Measurements from ENCODE around the gene SLC6A2. TPM values are rescaled to one million over a fixed set of nuclear protein-coding genes. Genes with fewer than 3 reads are reported as not detected.

Gene SLC6A2
- total RNA-seq, 4 donors from 2014 or later, result 18.4 to 30.2 (median 23.0) TPM

DNA sequence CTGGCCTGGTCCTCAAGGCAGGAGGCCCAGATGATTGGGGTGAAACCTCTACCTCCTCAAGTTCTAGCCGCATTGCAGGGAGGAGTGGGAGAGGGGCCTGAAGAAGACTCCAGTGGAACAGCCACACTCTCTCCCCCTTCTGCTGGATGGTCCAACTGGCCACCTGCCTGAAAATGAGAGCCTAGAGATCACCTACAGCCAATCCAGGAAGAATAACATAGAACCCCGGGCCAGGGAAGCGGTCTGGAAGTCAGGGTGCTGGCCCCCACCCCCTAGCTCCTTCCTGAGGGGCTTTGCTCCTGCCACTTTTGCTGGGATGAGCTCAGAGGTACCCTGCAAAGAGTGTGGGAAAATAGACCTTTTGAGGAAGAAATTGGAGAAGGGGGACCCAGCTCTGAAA, 1.8 kb downstream of the SLC6A2 start:
- 79% methylated on average over 3 of the region's 3 CpGs for WGBS

DNA sequence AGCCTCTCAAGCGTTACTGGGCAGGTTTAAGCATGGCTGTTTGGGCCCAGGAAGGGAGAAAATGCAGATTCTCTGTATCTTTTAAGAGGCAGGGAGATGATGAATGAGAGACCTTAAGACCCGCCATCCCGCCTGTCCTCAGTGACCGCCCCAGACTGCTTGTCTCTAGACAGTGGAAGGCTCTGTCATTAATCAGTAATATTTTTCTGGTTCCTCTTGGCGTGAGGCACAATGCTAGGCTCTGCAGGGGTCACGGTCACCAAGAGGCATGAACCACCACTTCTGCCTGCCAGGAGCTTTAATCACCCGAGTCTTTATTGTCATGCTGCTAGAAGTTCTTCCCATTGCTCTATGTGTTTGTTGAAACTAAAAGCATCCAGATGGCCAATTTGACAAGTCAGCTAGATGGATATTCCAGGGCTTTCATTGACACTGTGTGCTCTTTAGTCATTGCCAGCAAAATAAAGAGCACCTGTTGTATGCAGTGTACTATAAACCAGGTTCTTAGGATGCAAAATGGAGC, 3.2 kb downstream of the SLC6A2 start:
- WGBS, result 60% methylated on average over 7 of the region's 7 CpGs
- H3K4me1 ChIP-seq, result peaks cover 54% of the 10 kb centered on the region

More for the DNA sequence above, 1.8 kb downstream of the SLC6A2 start:
- Histone ChIP-seq H3K27me3 (peaks cover 47% of the 10 kb centered on the region), H3K4me1 (peaks cover 44% of the 10 kb centered on the region), H3K4me3 (no peak overlapping the region), H3K9me3 (no peaks in the 10 kb centered on the region), H3K36me3 (no peaks in the 10 kb centered on the region), H3K27ac (no peak overlapping the region)
- no peak for DNase-seq (ENCODE audit: low spot score in 2 of 2)
- TF ChIP-seq POLR2AphosphoS5 (IDR thresholded peaks at IDR 0.05), result no peak
- TF ChIP-seq EP300 (IDR thresholded peaks at IDR 0.05), result no peak
- TF ChIP-seq, protein P1, sequence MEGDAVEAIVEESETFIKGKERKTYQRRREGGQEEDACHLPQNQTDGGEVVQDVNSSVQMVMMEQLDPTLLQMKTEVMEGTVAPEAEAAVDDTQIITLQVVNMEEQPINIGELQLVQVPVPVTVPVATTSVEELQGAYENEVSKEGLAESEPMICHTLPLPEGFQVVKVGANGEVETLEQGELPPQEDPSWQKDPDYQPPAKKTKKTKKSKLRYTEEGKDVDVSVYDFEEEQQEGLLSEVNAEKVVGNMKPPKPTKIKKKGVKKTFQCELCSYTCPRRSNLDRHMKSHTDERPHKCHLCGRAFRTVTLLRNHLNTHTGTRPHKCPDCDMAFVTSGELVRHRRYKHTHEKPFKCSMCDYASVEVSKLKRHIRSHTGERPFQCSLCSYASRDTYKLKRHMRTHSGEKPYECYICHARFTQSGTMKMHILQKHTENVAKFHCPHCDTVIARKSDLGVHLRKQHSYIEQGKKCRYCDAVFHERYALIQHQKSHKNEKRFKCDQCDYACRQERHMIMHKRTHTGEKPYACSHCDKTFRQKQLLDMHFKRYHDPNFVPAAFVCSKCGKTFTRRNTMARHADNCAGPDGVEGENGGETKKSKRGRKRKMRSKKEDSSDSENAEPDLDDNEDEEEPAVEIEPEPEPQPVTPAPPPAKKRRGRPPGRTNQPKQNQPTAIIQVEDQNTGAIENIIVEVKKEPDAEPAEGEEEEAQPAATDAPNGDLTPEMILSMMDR (IDR thresholded peaks at IDR 0.05), result no peak
- TF ChIP-seq POLR2A (IDR thresholded peaks at IDR 0.05), result no peak

DNA sequence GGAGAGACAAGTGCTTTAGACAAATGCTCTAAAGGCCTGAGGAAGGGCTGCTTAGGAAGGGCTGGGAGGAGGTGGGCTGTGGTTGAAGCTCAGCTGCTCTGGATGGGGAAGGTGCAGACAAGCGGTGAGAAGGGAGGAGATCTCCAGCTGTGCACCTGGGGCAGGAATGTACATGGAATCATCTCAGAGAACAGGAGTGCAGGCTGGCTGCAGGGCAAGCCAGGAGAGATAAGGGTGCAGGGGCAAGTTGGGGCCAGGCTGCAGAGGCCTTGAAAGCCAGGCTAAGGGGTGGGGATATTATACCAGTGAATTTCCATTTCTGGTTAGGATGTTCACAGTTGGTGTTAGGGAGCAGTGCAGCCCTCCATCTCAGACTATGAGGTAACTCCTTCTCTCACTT, 4.2 kb downstream of the SLC6A2 start:
- peak in 1 of 2 donors; percentile 35 for DNase-seq (ENCODE audit: low spot score in 2 of 2)
- 65% methylated on average over 1 of the region's 1 CpG for WGBS
- H3K4me3 ChIP-seq, result no peak overlapping the region

More for the DNA sequence above, 3.2 kb downstream of the SLC6A2 start:
- Histone ChIP-seq H3K4me3 (no peak overlapping the region), H3K36me3 (no peaks in the 10 kb centered on the region), H3K9me3 (no peaks in the 10 kb centered on the region), H3K27me3 (peaks cover 37% of the 10 kb centered on the region), H3K27ac (no peak overlapping the region)
- DNase-seq (ENCODE audit: low spot score in 2 of 2), result no peak
- TF ChIP-seq POLR2A (IDR thresholded peaks at IDR 0.05) (no peak), EP300 (IDR thresholded peaks at IDR 0.05) (no peak), POLR2AphosphoS5 (IDR thresholded peaks at IDR 0.05) (no peak)
- TF ChIP-seq, protein P1 (IDR thresholded peaks at IDR 0.05), result no peak

DNA sequence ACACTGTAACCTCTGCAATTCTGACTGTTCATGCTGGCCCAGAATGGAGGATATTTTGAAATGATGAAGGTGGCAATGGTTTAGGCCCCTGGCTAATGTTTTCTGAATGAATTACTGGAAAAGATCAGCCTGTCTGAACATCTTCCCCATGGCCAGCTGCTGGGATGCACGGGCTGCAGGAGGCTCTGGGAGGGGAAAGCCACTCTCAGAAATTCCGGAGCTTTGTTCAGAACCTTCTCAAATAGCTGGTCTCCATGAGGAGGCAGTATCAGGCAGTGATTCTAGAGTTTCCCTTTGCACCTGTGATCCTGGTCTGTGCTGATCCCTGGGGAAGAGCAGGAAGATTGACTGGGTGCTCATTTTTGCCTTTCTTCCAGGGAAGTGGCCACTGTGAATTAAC, 5.0 kb downstream of the SLC6A2 start:
- H3K27ac ChIP-seq, result no peak overlapping the region
- peaks cover 57% of the 10 kb centered on the region for H3K4me1 ChIP-seq
- WGBS, result 54% methylated on average over 2 of the region's 2 CpGs
- peak in 1 of 2 donors; percentile 50 for DNase-seq (ENCODE audit: low spot score in 2 of 2)
- peaks cover 18% of the 10 kb centered on the region for H3K27me3 ChIP-seq
- no peaks in the 10 kb centered on the region for H3K9me3 ChIP-seq
- TF ChIP-seq EP300 (IDR thresholded peaks at IDR 0.05), result no peak
- no peak for TF ChIP-seq POLR2A (IDR thresholded peaks at IDR 0.05)
- H3K4me3 ChIP-seq, result no peak overlapping the region
- H3K36me3 ChIP-seq, result no peaks in the 10 kb centered on the region

More for the DNA sequence above, 4.2 kb downstream of the SLC6A2 start:
- Histone ChIP-seq H3K9me3 (no peaks in the 10 kb centered on the region), H3K4me1 (peaks cover 63% of the 10 kb centered on the region), H3K27ac (no peak overlapping the region), H3K36me3 (no peaks in the 10 kb centered on the region), H3K27me3 (peaks cover 26% of the 10 kb centered on the region)
- TF ChIP-seq EP300 (IDR thresholded peaks at IDR 0.05) (no peak), POLR2AphosphoS5 (IDR thresholded peaks at IDR 0.05) (no peak), POLR2A (IDR thresholded peaks at IDR 0.05) (no peak)
- TF ChIP-seq, protein P1 (IDR thresholded peaks at IDR 0.05), result no peak

DNA sequence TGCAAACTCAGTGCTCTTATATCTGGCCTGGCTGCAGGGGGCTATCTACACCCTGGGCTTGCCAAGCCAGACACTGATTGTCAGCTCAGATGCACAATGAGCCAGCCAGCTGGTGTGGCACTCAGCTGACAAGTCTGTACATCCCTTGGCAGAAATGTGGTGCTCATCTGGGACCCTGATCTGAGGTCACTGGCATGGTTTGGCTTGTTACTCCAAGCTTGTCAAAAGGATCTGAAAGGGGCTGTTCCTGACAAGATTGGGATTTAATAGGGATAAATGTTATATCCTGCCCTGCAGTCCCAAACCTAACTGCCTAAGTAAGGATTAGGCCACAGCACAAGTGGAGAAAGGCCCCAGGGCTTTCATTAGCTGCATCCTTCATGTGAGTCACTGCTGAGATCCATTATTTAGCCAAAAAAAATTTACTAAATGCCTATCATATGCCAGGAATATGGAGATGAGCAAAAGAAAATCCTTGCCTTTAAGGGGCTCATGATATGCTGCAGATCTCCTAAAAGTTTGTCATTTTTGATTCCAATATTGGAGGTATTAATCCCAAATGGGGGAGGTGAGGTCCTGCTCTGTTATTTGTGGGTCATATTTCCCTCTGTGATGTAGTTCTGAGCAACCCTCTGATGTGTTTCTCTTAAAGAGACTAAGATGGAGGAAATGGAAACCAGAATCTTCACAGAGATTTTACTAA, 6.3 kb downstream of the SLC6A2 start:
- peak overlapping the region; percentile 40 for H3K27ac ChIP-seq
- peak in 1 of 2 donors; percentile 52 for DNase-seq (ENCODE audit: low spot score in 2 of 2)
- H3K36me3 ChIP-seq, result no peaks in the 10 kb centered on the region
- TF ChIP-seq EP300 (IDR thresholded peaks at IDR 0.05), result no peak
- no peak for TF ChIP-seq POLR2AphosphoS5 (IDR thresholded peaks at IDR 0.05)
- TF ChIP-seq, protein P1 (IDR thresholded peaks at IDR 0.05), result no peak
- no peak for TF ChIP-seq POLR2A (IDR thresholded peaks at IDR 0.05)
- no peaks in the 10 kb centered on the region for H3K9me3 ChIP-seq
- peaks cover 6% of the 10 kb centered on the region for H3K27me3 ChIP-seq
- H3K4me3 ChIP-seq, result no peak overlapping the region
- H3K4me1 ChIP-seq, result peaks cover 48% of the 10 kb centered on the region

All from suprapubic skin (tissue), 4 donors.